ENCODE data around the gene RPIA. TPM values are rescaled to one million over a fixed set of nuclear protein-coding genes. Genes with fewer than 3 reads are reported as not detected.
"Not testable (repeated sequence)": the region's sequence is repeated elsewhere in the genome, so short reads cannot be mapped to it uniquely, and the experiment has no call there.

The RPIA gene
- 6.4 and 6.7 TPM in 2 replicates for total RNA-seq
- 9.4 and 9.9 TPM in 2 replicates for polyA plus RNA-seq
- polyA plus RNA-seq (2012): 11.1 and 12.8 TPM in 2 replicates
- 3.6 and 8.9 TPM in 2 replicates for polyA minus RNA-seq (ENCODE audit: low replicate concordance)

GRCh38 chr2:88691339-88692183 is at the start of gene RPIA:
TSS of gene RPIA (plus strand) at chr2:88691673. CDS start at chr2:88691699, 26 bp downstream.
- Histone ChIP-seq H3K27me3 (ENCODE audit: control insufficient read depth, insufficient read depth, low read length) (no peaks in the 10 kb centered on the region), H4K20me1 (ENCODE audit: control insufficient read depth, extremely low read depth, insufficient read depth, low read length) (no peaks in the 10 kb centered on the region), H3K9me3 (ENCODE audit: control insufficient read depth, insufficient read depth, low read depth, low read length) (no peaks in the 10 kb centered on the region), H2AFZ (ENCODE audit: low read length) (peak within 1 kb of the TSS; percentile 92), H3K79me2 (ENCODE audit: control insufficient read depth, insufficient read depth, low read length) (peaks cover 17% of the 10 kb centered on the region), H3K4me3 (replicated peaks in 1 of 4; ENCODE audit: control extremely low read depth in 1 of 4, insufficient read depth in 1 of 4, low read depth in 3 of 4, low read length in 4 of 4) (peak within 1 kb of the TSS; percentile 73 to 96 (median 90)), H3K4me2 (ENCODE audit: extremely low read depth, insufficient read depth, low read length) (peak within 1 kb of the TSS; percentile 96), H3K27ac (ENCODE audit: insufficient read depth, low read length) (peak within 1 kb of the TSS; percentile 71), H3K9ac (ENCODE audit: insufficient read depth, low read length) (peak within 1 kb of the TSS; percentile 74), H3K36me3 (ENCODE audit: control insufficient read depth, insufficient read depth, low read length) (no peaks in the 10 kb centered on the region), H3K4me1 (ENCODE audit: control insufficient read depth, extremely low read depth, insufficient read depth, low read length) (peaks cover 4% of the 10 kb centered on the region)
- peak; percentile 97 to 99 for DNase-seq (ENCODE audit: low read depth in 2 of 2)
- TF ChIP-seq EZH2 (IDR thresholded peaks at IDR 0.05; ENCODE audit: low read length, missing control alignments) (no peak), CTCF (conservative IDR thresholded peaks at IDR 0.05 in 1 of 2, IDR thresholded peaks at IDR 0.05 in 1 of 2; ENCODE audit: low read depth in 1 of 2, low read length in 2 of 2) (peak; percentile 49 to 61)

- DNase-seq (ENCODE audit: low read depth in 2 of 2): no peak
- no peak overlapping the region for H3K4me3 ChIP-seq (replicated peaks in 1 of 4; ENCODE audit: control extremely low read depth in 1 of 4, insufficient read depth in 1 of 4, low read depth in 3 of 4, low read length in 4 of 4)
- H3K79me2 ChIP-seq (ENCODE audit: control insufficient read depth, insufficient read depth, low read length): no peaks in the 10 kb centered on the region
- H3K9ac ChIP-seq (ENCODE audit: insufficient read depth, low read length): no peak overlapping the region
- no peak overlapping the region for H2AFZ ChIP-seq (ENCODE audit: low read length)
- H3K27ac ChIP-seq (ENCODE audit: insufficient read depth, low read length): no peak overlapping the region
- H3K4me1 ChIP-seq (ENCODE audit: control insufficient read depth, extremely low read depth, insufficient read depth, low read length): peaks cover 3% of the 10 kb centered on the region
- no peak for TF ChIP-seq CTCF (conservative IDR thresholded peaks at IDR 0.05 in 1 of 2, IDR thresholded peaks at IDR 0.05 in 1 of 2; ENCODE audit: low read depth in 1 of 2, low read length in 2 of 2)
- TF ChIP-seq EZH2 (IDR thresholded peaks at IDR 0.05; ENCODE audit: low read length, missing control alignments): no peak
- H4K20me1 ChIP-seq (ENCODE audit: control insufficient read depth, extremely low read depth, insufficient read depth, low read length): no peaks in the 10 kb centered on the region
- no peak overlapping the region for H3K4me2 ChIP-seq (ENCODE audit: extremely low read depth, insufficient read depth, low read length)
- no peaks in the 10 kb centered on the region for H3K36me3 ChIP-seq (ENCODE audit: control insufficient read depth, insufficient read depth, low read length)
- no peaks in the 10 kb centered on the region for H3K9me3 ChIP-seq (ENCODE audit: control insufficient read depth, insufficient read depth, low read depth, low read length)
- H3K27me3 ChIP-seq (ENCODE audit: control insufficient read depth, insufficient read depth, low read length): peaks cover 13% of the 10 kb centered on the region
These were observed 49.2 kb upstream of the RPIA start for GRCh38 chr2:88642278-88642677.

GRCh38 chr2:88645291-88645882 is 46.1 kb upstream of the RPIA start:
- H3K9ac ChIP-seq (ENCODE audit: insufficient read depth, low read length); H3K36me3 ChIP-seq (ENCODE audit: control insufficient read depth, insufficient read depth, low read length); H3K4me3 ChIP-seq (replicated peaks in 1 of 4; ENCODE audit: control extremely low read depth in 1 of 4, insufficient read depth in 1 of 4, low read depth in 3 of 4, low read length in 4 of 4); DNase-seq (ENCODE audit: low read depth in 2 of 2); H3K27ac ChIP-seq (ENCODE audit: insufficient read depth, low read length); H3K4me1 ChIP-seq (ENCODE audit: control insufficient read depth, extremely low read depth, insufficient read depth, low read length); H2AFZ ChIP-seq (ENCODE audit: low read length); H3K9me3 ChIP-seq (ENCODE audit: control insufficient read depth, insufficient read depth, low read depth, low read length); H4K20me1 ChIP-seq (ENCODE audit: control insufficient read depth, extremely low read depth, insufficient read depth, low read length); H3K79me2 ChIP-seq (ENCODE audit: control insufficient read depth, insufficient read depth, low read length); H3K27me3 ChIP-seq (ENCODE audit: control insufficient read depth, insufficient read depth, low read length); H3K4me2 ChIP-seq (ENCODE audit: extremely low read depth, insufficient read depth, low read length): not testable (repeated sequence)
